ENCODE results near the gene PASD1. TPM values are rescaled to one million over a fixed set of nuclear protein-coding genes. Genes with fewer than 3 reads are reported as not detected.

Gene PASD1
- polyA plus RNA-seq, 1 of the 3 experiments (the other 2 are of a cell fraction) = 0.03 TPM

DNA sequence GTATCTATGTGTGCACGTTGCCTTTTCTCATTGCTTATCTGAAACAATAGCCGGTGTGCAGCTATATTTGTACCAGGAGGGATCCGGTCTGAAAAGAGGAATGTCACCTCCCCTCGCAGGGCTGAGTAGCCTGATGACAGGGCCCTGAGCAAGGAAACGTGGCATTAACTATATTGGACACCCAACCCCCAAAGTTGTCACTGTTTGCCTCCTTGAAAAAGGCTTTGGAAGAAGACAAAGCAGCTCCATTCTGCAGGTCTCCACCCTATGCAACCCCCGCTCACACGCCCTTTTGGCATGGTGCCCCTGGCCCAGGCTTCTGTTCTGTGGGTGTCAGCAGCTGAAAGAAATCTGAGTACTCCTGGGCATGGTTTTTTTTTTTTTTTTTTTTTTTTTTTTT, 140.0 kb downstream of the PASD1 start:
- CTCF ChIA-PET = no interaction called here
- no peaks in the 10 kb centered on the region for H3K4me1 ChIP-seq (ENCODE audit: control insufficient read depth in 1 of 2, insufficient read depth in 2 of 2, low read depth in 1 of 2, low read length in 1 of 2)
- TF ChIP-seq RXRA (IDR thresholded peaks at IDR 0.05; ENCODE audit: borderline replicate concordance, low read depth) = no peak
- no peak overlapping the region for H2AFZ ChIP-seq (ENCODE audit: low read depth)
- no peaks in the 10 kb centered on the region for H4K20me1 ChIP-seq (ENCODE audit: insufficient read depth)
- no peaks in the 10 kb centered on the region for H3K9me3 ChIP-seq
- POLR2A ChIA-PET = no interaction called here
- no peak overlapping the region for H3K4me3 ChIP-seq (ENCODE audit: low read depth in 2 of 2, low read length in 1 of 2)
- DNase-seq = no peak
- H3K4me2 ChIP-seq = no peak overlapping the region
- H3K9me2 ChIP-seq = no peaks in the 10 kb centered on the region
- no peak overlapping the region for H3K9ac ChIP-seq
- WGBS (ENCODE audit: low lambda C conversion rate) = 0% methylated on average over 7 of the region's 7 CpGs
- H3K27ac ChIP-seq (ENCODE audit: low read depth in 2 of 2, low read length in 1 of 2) = no peak overlapping the region
- no peaks in the 10 kb centered on the region for H3K79me2 ChIP-seq (ENCODE audit: insufficient read depth)
- no peaks in the 10 kb centered on the region for H3K36me3 ChIP-seq (replicated peaks in 1 of 2; ENCODE audit: control insufficient read depth in 1 of 2, insufficient read depth in 2 of 2, low read length in 1 of 2)
- H3K27me3 ChIP-seq (ENCODE audit: insufficient read depth) = peaks cover 14% of the 10 kb centered on the region
- no peaks in the 10 kb centered on the region for H3F3A ChIP-seq (replicated peaks; ENCODE audit: insufficient read depth)

DNA sequence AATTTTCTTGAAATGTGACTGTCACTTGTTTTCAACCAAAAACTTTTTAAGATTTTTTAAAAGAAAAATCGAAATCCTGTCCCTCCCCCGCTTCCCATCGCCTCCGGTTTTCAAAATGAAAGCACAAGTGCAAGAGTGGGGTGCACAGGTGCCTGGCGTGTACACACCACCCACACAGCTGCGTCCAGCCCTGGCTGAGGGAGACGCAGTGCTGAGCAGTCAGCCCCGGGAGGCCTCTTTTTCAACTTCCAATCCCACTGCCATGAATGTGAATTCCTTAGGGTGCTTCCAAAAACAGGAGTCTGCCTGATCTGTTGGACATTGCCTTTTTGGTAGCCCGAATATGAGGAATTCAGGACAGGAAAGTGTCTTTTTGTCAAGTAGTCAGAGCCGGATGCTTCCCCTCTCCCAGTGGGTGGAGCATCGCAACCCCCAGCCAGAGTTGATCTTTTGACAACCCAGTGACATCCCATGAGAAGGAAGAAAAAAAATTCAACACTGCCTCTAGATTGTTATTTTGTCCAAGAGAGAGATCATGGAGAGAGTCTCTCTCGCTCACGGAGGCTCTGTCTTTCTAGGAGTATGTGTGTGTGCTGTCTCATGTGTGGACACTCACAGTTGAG, 140.7 kb downstream of the PASD1 start:
- Histone ChIP-seq H3K4me1 (ENCODE audit: control insufficient read depth in 1 of 2, insufficient read depth in 2 of 2, low read depth in 1 of 2, low read length in 1 of 2) (no peaks in the 10 kb centered on the region), H3K4me2 (no peak overlapping the region), H3K79me2 (ENCODE audit: insufficient read depth) (no peaks in the 10 kb centered on the region), H4K20me1 (ENCODE audit: insufficient read depth) (no peaks in the 10 kb centered on the region), H3K9ac (no peak overlapping the region), H3K36me3 (replicated peaks in 1 of 2; ENCODE audit: control insufficient read depth in 1 of 2, insufficient read depth in 2 of 2, low read length in 1 of 2) (no peaks in the 10 kb centered on the region), H3F3A (replicated peaks; ENCODE audit: insufficient read depth) (no peaks in the 10 kb centered on the region), H3K27me3 (ENCODE audit: insufficient read depth) (peaks cover 14% of the 10 kb centered on the region), H2AFZ (ENCODE audit: low read depth) (no peak overlapping the region), H3K27ac (ENCODE audit: low read depth in 2 of 2, low read length in 1 of 2) (no peak overlapping the region), H3K9me2 (no peaks in the 10 kb centered on the region), H3K9me3 (no peaks in the 10 kb centered on the region), H3K4me3 (ENCODE audit: low read depth in 2 of 2, low read length in 1 of 2) (no peak overlapping the region)
- CTCF ChIA-PET = no interaction called here
- POLR2A ChIA-PET = no interaction called here
- WGBS (ENCODE audit: low lambda C conversion rate) = 8% methylated on average over 13 of the region's 13 CpGs
- TF ChIP-seq, protein P1, sequence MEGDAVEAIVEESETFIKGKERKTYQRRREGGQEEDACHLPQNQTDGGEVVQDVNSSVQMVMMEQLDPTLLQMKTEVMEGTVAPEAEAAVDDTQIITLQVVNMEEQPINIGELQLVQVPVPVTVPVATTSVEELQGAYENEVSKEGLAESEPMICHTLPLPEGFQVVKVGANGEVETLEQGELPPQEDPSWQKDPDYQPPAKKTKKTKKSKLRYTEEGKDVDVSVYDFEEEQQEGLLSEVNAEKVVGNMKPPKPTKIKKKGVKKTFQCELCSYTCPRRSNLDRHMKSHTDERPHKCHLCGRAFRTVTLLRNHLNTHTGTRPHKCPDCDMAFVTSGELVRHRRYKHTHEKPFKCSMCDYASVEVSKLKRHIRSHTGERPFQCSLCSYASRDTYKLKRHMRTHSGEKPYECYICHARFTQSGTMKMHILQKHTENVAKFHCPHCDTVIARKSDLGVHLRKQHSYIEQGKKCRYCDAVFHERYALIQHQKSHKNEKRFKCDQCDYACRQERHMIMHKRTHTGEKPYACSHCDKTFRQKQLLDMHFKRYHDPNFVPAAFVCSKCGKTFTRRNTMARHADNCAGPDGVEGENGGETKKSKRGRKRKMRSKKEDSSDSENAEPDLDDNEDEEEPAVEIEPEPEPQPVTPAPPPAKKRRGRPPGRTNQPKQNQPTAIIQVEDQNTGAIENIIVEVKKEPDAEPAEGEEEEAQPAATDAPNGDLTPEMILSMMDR (IDR thresholded peaks at IDR 0.05) = no peak
- no peak for TF ChIP-seq MXI1 (IDR thresholded peaks at IDR 0.05; ENCODE audit: low read depth, low read length)
- TF ChIP-seq, protein P2, sequence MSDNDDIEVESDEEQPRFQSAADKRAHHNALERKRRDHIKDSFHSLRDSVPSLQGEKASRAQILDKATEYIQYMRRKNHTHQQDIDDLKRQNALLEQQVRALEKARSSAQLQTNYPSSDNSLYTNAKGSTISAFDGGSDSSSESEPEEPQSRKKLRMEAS (IDR thresholded peaks at IDR 0.05; ENCODE audit: low read depth) = no peak
- TF ChIP-seq MEF2A (IDR thresholded peaks at IDR 0.05; ENCODE audit: borderline replicate concordance, low read depth) = no peak
- no peak for TF ChIP-seq CHD2 (IDR thresholded peaks at IDR 0.05; ENCODE audit: low read length, partially characterized antibody)
- no peak for TF ChIP-seq TCF12 (IDR thresholded peaks at IDR 0.05)
- no peak for DNase-seq

GRCh38 chrX:151708821-151709220, 145.3 kb downstream of the PASD1 start:
- Histone ChIP-seq H3K36me3 (replicated peaks in 1 of 2; ENCODE audit: control insufficient read depth in 1 of 2, insufficient read depth in 2 of 2, low read length in 1 of 2) (no peaks in the 10 kb centered on the region), H3K9me3 (no peaks in the 10 kb centered on the region), H3K79me2 (ENCODE audit: insufficient read depth) (no peaks in the 10 kb centered on the region), H3K27ac (ENCODE audit: low read depth in 2 of 2, low read length in 1 of 2) (no peak overlapping the region), H3K27me3 (ENCODE audit: insufficient read depth) (peaks cover 10% of the 10 kb centered on the region; the same call in 1 of the 2 replicates), H3K4me1 (ENCODE audit: control insufficient read depth in 1 of 2, insufficient read depth in 2 of 2, low read depth in 1 of 2, low read length in 1 of 2) (no peaks in the 10 kb centered on the region), H4K20me1 (ENCODE audit: insufficient read depth) (no peaks in the 10 kb centered on the region), H2AFZ (ENCODE audit: low read depth) (no peak overlapping the region), H3K9me2 (no peaks in the 10 kb centered on the region), H3F3A (replicated peaks; ENCODE audit: insufficient read depth) (no peaks in the 10 kb centered on the region), H3K4me2 (no peak overlapping the region), H3K4me3 (ENCODE audit: low read depth in 2 of 2, low read length in 1 of 2) (no peak overlapping the region), H3K9ac (no peak overlapping the region)
- POLR2A ChIA-PET = no interaction called here
- no peak for DNase-seq
- TF ChIP-seq EZH2phosphoT487 (IDR thresholded peaks at IDR 0.05; ENCODE audit: borderline replicate concordance, low read depth) (no peak), NFIC (IDR thresholded peaks at IDR 0.05; ENCODE audit: borderline replicate concordance) (no peak), MXI1 (IDR thresholded peaks at IDR 0.05; ENCODE audit: low read depth, low read length) (no peak), CHD2 (IDR thresholded peaks at IDR 0.05; ENCODE audit: low read length, partially characterized antibody) (no peak), POLR2AphosphoS5 (IDR thresholded peaks at IDR 0.05; ENCODE audit: low read depth, low read length) (no peak), GABPA (IDR thresholded peaks at IDR 0.05; ENCODE audit: low read depth) (no peak), MEF2A (IDR thresholded peaks at IDR 0.05; ENCODE audit: borderline replicate concordance, low read depth) (no peak), SIN3A (IDR thresholded peaks at IDR 0.05; ENCODE audit: borderline replicate concordance, low read depth, low read length) (no peak)
- TF ChIP-seq, protein P3, sequence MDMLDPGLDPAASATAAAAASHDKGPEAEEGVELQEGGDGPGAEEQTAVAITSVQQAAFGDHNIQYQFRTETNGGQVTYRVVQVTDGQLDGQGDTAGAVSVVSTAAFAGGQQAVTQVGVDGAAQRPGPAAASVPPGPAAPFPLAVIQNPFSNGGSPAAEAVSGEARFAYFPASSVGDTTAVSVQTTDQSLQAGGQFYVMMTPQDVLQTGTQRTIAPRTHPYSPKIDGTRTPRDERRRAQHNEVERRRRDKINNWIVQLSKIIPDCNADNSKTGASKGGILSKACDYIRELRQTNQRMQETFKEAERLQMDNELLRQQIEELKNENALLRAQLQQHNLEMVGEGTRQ (IDR thresholded peaks at IDR 0.05; ENCODE audit: borderline replicate concordance, low read depth, low read length) = no peak
- 15% methylated on average over 7 of the region's 7 CpGs for WGBS (ENCODE audit: low lambda C conversion rate)
- CTCF ChIA-PET = no interaction called here

Measured in SK-N-SH (cell line).